ENCODE measurements around the gene CKAP2L. TPM values are rescaled to one million over a fixed set of nuclear protein-coding genes. Genes with fewer than 3 reads are reported as not detected.
A peak's percentile ranks its signal among the peaks of the same experiment; 100 is the strongest.

Gene CKAP2L
- total and polyA plus RNA-seq, 9 of the 15 experiments (the other 6 are each of a cell fraction or from before 2014, with no cell fraction given) = 10.4 to 21.9 (median 14.2) TPM

DNA sequence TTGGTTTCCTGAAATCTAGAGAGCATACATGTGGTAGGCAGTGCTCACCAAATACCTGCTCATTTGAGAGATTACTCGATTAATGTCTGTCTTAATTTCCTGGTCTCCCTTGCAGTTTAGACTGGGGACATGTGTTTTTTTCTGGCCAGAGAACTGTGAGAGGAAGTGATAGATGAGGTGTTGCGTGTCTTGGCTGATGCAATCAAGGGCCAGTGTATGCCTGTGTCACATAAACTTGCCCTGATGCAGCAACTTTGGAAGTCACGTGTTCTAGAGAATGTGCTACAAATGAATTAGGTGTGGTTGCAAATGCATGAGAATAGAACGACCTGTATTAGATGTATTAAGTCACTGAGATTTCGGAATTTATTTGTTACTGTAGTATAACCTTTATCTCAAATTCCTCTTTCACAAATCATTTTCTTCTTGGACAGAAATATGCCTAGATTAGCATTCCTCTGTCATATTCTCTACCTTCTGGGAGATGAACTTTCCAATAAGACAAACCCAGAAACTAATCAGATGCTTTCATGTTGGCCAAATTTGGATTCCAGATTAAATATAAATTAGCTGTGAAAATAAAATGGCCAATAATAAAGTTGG is 29.8 kb upstream of the CKAP2L start (continued):
- TF ChIP-seq CAMTA2 (CRISPR knock-in tag; conservative IDR thresholded peaks at IDR 0.05) = no peak
- no peak for TF ChIP-seq HEY1 (CRISPR knock-in tag; IDR thresholded peaks at IDR 0.05; ENCODE audit: borderline replicate concordance)
- TF ChIP-seq ZNF324 (CRISPR knock-in tag; IDR thresholded peaks at IDR 0.05) = no peak
- TF ChIP-seq RHOXF2B (CRISPR knock-in tag; conservative IDR thresholded peaks at IDR 0.05) = 0 out of 2 replicates have a peak, but pooled peaks have one; percentile 10
- 0 out of 2 replicates have a peak, but pooled peaks have one; percentile 14 for TF ChIP-seq HOXB6 (CRISPR knock-in tag; IDR thresholded peaks at IDR 0.05; ENCODE audit: borderline replicate concordance)
- peak; percentile 69; the same call in 1 of the 2 replicates for TF ChIP-seq KLF6 (CRISPR knock-in tag; IDR thresholded peaks at IDR 0.05; ENCODE audit: borderline replicate concordance)
- TF ChIP-seq RAD21 (CRISPR knock-in tag; conservative IDR thresholded peaks at IDR 0.05 in 1 of 2, IDR thresholded peaks at IDR 0.05 in 1 of 2) = peak; percentile 27 to 47; a peak in 3 of 4 replicates
- peak; percentile 83 for TF ChIP-seq POLR2H (tag; IDR thresholded peaks at IDR 0.05; ENCODE audit: low read depth)
- TF ChIP-seq FOXJ3 (CRISPR knock-in tag; IDR thresholded peaks at IDR 0.05) = no peak
- no peak for TF ChIP-seq ZBTB43 (CRISPR knock-in tag; IDR thresholded peaks at IDR 0.05)
- peak; percentile 94 for TF ChIP-seq EP300 (IDR thresholded peaks at IDR 0.05; ENCODE audit: low read length)
- peak; percentile 87 for TF ChIP-seq NCOA1 (IDR thresholded peaks at IDR 0.05; ENCODE audit: low read depth)
- peak; percentile 43; the same call in 1 of the 2 replicates for TF ChIP-seq CBFA2T3 (IDR thresholded peaks at IDR 0.05)
- peak; percentile 59; the same call in 1 of the 2 replicates for TF ChIP-seq ELF1 (tag; IDR thresholded peaks at IDR 0.05)
- TF ChIP-seq SOX6 (IDR thresholded peaks at IDR 0.05) = peak; percentile 90
- peak; percentile 92 for TF ChIP-seq CREB3L1 (IDR thresholded peaks at IDR 0.05; ENCODE audit: borderline replicate concordance, low read depth)
- no peak for TF ChIP-seq XRCC4 (IDR thresholded peaks at IDR 0.05; ENCODE audit: extremely low read depth, insufficient read depth, insufficient read length)
- TF ChIP-seq HES1 (IDR thresholded peaks at IDR 0.05; ENCODE audit: low read depth) = peak; percentile 57
- TF ChIP-seq, protein P1, sequence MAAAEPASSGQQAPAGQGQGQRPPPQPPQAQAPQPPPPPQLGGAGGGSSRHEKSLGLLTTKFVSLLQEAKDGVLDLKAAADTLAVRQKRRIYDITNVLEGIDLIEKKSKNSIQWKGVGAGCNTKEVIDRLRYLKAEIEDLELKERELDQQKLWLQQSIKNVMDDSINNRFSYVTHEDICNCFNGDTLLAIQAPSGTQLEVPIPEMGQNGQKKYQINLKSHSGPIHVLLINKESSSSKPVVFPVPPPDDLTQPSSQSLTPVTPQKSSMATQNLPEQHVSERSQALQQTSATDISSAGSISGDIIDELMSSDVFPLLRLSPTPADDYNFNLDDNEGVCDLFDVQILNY (CRISPR knock-in tag; IDR thresholded peaks at IDR 0.05) = no peak
- TF ChIP-seq ZNF830 (CRISPR knock-in tag; IDR thresholded peaks at IDR 0.05) = no peak
- no peak for TF ChIP-seq ELF2 (CRISPR knock-in tag; IDR thresholded peaks at IDR 0.05)
- TF ChIP-seq CREB3 (tag; conservative IDR thresholded peaks at IDR 0.05; ENCODE audit: low read depth) = peak; percentile 75; the same call in 1 of the 2 replicates
